ENCODE results near the gene PRPSAP2.

DNA sequence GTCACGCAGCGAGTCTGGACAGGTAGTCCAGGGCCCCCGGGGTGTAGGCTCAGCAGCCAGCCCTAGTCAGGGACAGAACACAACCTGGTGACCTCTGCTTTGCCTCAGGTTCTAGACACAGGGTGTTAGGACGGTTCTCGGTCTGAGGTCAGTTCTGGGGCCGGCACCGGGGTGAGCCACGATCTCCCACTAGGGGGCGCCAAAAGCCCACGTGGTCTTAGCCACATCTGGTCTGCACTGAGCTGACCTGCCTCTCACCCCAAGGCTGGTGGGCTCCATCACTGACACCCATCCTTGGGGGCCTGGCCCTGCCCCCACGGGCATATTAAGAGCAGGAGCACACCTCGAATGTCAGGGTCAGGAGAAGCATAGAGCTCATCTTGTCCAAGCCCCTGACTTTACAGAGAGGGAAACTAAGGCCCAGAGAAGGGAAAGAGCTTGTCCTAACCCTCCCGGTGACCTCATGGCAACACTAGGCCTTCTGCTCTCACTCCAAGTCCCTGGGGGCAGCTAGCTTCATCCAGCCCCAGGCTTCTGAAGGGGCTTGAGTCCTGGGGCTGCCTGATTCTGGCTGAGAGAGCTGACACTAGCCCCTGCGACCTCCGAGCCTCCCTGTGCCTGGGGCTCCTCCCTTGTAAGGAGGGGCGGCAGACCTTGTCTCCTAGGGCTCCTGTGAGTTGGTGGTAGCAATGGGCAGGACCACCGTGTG is 103.0 kb downstream of the PRPSAP2 start:
- TF ChIP-seq CTCF (IDR thresholded peaks at IDR 0.05; ENCODE audit: insufficient read depth, low read depth, low read length) (peak; percentile 66), EZH2 (IDR thresholded peaks at IDR 0.05; ENCODE audit: insufficient read depth, low read length) (no peak)
